Endothelial cell of umbilical vein (primary cell): ENCODE measurements around the gene KCNJ2. TPM values are rescaled to one million over a fixed set of nuclear protein-coding genes. Genes with fewer than 3 reads are reported as not detected.
A peak's percentile ranks its signal among the peaks of the same experiment; 100 is the strongest.

Source experiments
- BruUV-seq: library from RNA; stranded (reverse); fragments of 400-500 nt; replicated peaks from 2 replicates; lab custom pipeline; 2021; lab: Mats Ljungman, UMichigan
- CTCF ChIA-PET: fragments of 300-600, 350-600 bp; sonication (Branson Sonifier 250); formaldehyde crosslinking; loops from one replicate; lab custom pipeline; 2021; ENCODE audit warnings: antibody characterized with exemption, inconsistent platforms; lab: Charles Lee
- POLR2A ChIA-PET: fragments of 300-600, 350-600 bp; sonication (Branson Sonifier 250); formaldehyde crosslinking; loops from one replicate; lab custom pipeline; 2021; ENCODE audit warnings: antibody characterized with exemption, inconsistent platforms; lab: Charles Lee
- DNase-seq: peaks from one replicate; pipeline ENCODE4 v3.0.0-alpha.2; 2011; ENCODE audit warnings: low read depth, low spot score
- FAIRE-seq: peaks from 2 replicates; lab custom pipeline; 2011; peaks lifted over from hg19 to GRCh38; lab: Jason Lieb, UNC
- H2AFZ ChIP-seq: 2 replicates; pipeline ENCODE4 v1.6.0; 2012; ENCODE audit warnings: low read depth, low read length, control low read depth, inconsistent platforms
- H3K27ac ChIP-seq: 2 replicates; pipeline ENCODE4 v1.5.1; 2011; ENCODE audit warnings: low read depth, mild to moderate bottlenecking, control low read depth, low read length, moderate library complexity; ENCODE audit not compliant: insufficient read depth
- H3K27me3 ChIP-seq, 2 experiments: 2 replicates each; pipeline versions ENCODE4 v1.6.0 to v1.6.1; 2011; ENCODE audit warnings: low read length in 2 of 2, mixed read lengths in 1 of 2; ENCODE audit not compliant: control insufficient read depth in 2 of 2, insufficient read depth in 2 of 2
- H3K36me3 ChIP-seq, 2 experiments: 2 replicates in 1 of 2; 3 replicates in 1 of 2; pipeline ENCODE4 v1.5.1; 2011; ENCODE audit warnings: low read length in 2 of 2, mild to moderate bottlenecking in 1 of 2, moderate library complexity in 1 of 2; ENCODE audit not compliant: control insufficient read depth in 2 of 2, insufficient read depth in 2 of 2; ENCODE audit errors: extremely low read depth in 1 of 2
- H3K4me1 ChIP-seq: 3 replicates; pipeline ENCODE4 v1.5.1; 2011; ENCODE audit warnings: mild to moderate bottlenecking, low read length; ENCODE audit not compliant: control insufficient read depth, insufficient read depth; ENCODE audit errors: extremely low read depth
- H3K4me2 ChIP-seq: 2 replicates; pipeline ENCODE4 v1.6.1; 2011; ENCODE audit warnings: low read length, control low read depth, mixed read lengths; ENCODE audit not compliant: insufficient read depth
- H3K4me3 ChIP-seq, 3 experiments: fragments of 200-600 bp in 1 of 3; sonication (generic), shearing (Covaris generic) in 1 of 3; replicated peaks in 1 of 3; 2 replicates each; pipeline ENCODE4 v1.5.1; 2011 to 2016; ENCODE audit warnings: control low read depth in 3 of 3, low read length in 3 of 3, mild to moderate bottlenecking in 2 of 3, inconsistent platforms in 1 of 3, low read depth in 1 of 3, moderate library complexity in 1 of 3; ENCODE audit not compliant: insufficient read depth in 1 of 3
- H3K79me2 ChIP-seq: 2 replicates; pipeline ENCODE4 v1.6.0; 2012; ENCODE audit warnings: low read length, inconsistent platforms; ENCODE audit not compliant: control insufficient read depth, insufficient read depth
- H3K9ac ChIP-seq: replicated peaks from 2 replicates; pipeline ENCODE3; 2011; ENCODE audit warnings: low read length, control low read depth; ENCODE audit not compliant: insufficient read depth; ENCODE audit errors: extremely low read depth
- H3K9me1 ChIP-seq: replicated peaks from 3 replicates; pipeline ENCODE4 v1.6.0; 2011; ENCODE audit warnings: mild to moderate bottlenecking, low read length; ENCODE audit not compliant: control insufficient read depth, insufficient read depth; ENCODE audit errors: extremely low read depth
- H3K9me3 ChIP-seq: replicated peaks from 2 replicates; pipeline ENCODE4 v1.5.1; 2012; ENCODE audit warnings: low read length, inconsistent platforms; ENCODE audit not compliant: control insufficient read depth, insufficient read depth
- H4K20me1 ChIP-seq: replicated peaks from 2 replicates; pipeline ENCODE3; 2011; ENCODE audit warnings: mild to moderate bottlenecking, low read length; ENCODE audit not compliant: control insufficient read depth, insufficient read depth; ENCODE audit errors: extremely low read depth
- EZH2 ChIP-seq: IDR thresholded peaks from 2 replicates; pipeline ENCODE4 v1.6.1; 2012; ENCODE audit warnings: borderline replicate concordance, low read depth, mild to moderate bottlenecking, moderate library complexity, low read length, inconsistent platforms; ENCODE audit not compliant: severe bottlenecking
- FOS ChIP-seq: IDR thresholded peaks from 2 replicates; pipeline ENCODE4 v1.6.1; 2011; ENCODE audit warnings: mild to moderate bottlenecking, low read length, moderate library complexity, borderline replicate concordance; ENCODE audit not compliant: insufficient read depth
- GATA2 ChIP-seq: IDR thresholded peaks from 2 replicates; pipeline ENCODE4 v1.7.0; 2011; ENCODE audit warnings: low read depth, mild to moderate bottlenecking, moderate library complexity, mixed read lengths, low read length; ENCODE audit not compliant: insufficient read length, insufficient read depth
- JUN ChIP-seq: IDR thresholded peaks from 2 replicates; pipeline ENCODE4 v1.6.1; 2011; ENCODE audit warnings: borderline replicate concordance, low read depth; ENCODE audit not compliant: insufficient read length, insufficient read depth
- MYC ChIP-seq: IDR thresholded peaks from one replicate; pipeline ENCODE4 v1.6.1; 2011; ENCODE audit warnings: mild to moderate bottlenecking, low read depth, low read length
- POLR2A ChIP-seq: IDR thresholded peaks from 2 replicates; pipeline ENCODE4 v1.6.1; 2012; ENCODE audit warnings: low read depth, mild to moderate bottlenecking, control low read depth, low read length
- POLR2AphosphoS5 ChIP-seq: IDR thresholded peaks from 2 replicates; pipeline ENCODE4 v1.6.1; 2012; ENCODE audit warnings: low read depth, mild to moderate bottlenecking, control low read depth, low read length, moderate library complexity; ENCODE audit not compliant: insufficient read depth
- dilution Hi-C: fragments of 300-500 bp; cut with MboI; formaldehyde crosslinking; loops from one replicate; pipeline ENCODE4 v1.15.0; 2019; ENCODE audit warnings: low sequenced_read_pairs; ENCODE audit not compliant: extremely low pct_ligation_motif_present
- intact Hi-C: fragments of 100-400 bp; cut with micrococcal nuclease; formaldehyde crosslinking; loops from one replicate; pipeline ENCODE4 v1.10.0; 2022
- polyA plus RNA-seq, 4 experiments: library from polyadenylated mRNA; depleted of rRNA in 3 of 4; stranded (reverse) in 3 of 4; unstranded in 1 of 4; fragments of >200 nt; gene quantifications; 2 replicates each; pipeline versions ENCODE4 v1.2.1 to v1.2.3, GENCODE V29; 2011 to 2012; ENCODE audit warnings: missing spikeins in 1 of 4
- total RNA-seq: library from RNA; stranded (reverse); gene quantifications from 2 replicates; pipeline ENCODE4 v1.2.3, GENCODE V29; 2021
- TF ChIP-seq, protein P1 (sequence below): IDR thresholded peaks from 2 replicates; pipeline ENCODE4 v1.6.1; 2011; ENCODE audit not compliant: insufficient read depth, insufficient read length
- TF ChIP-seq, protein P2 (sequence below), 2 donors: IDR thresholded peaks; 1 replicate in 1 of 2; 2 replicates in 1 of 2; pipeline ENCODE4 v1.5.1; 2011; ENCODE audit warnings: low read length in 2 of 2, mild to moderate bottlenecking in 2 of 2, moderate library complexity in 2 of 2, control low read depth in 1 of 2, inconsistent platforms in 1 of 2, low read depth in 1 of 2; ENCODE audit not compliant: insufficient read depth in 1 of 2; ENCODE audit errors: extremely low read depth in 1 of 2

The KCNJ2 gene
- total and polyA plus RNA-seq, 2 donors (not counting 3 experiments of a cell fraction or from before 2014, with no cell fraction given) = 8.3 to 11.5 TPM

DNA sequence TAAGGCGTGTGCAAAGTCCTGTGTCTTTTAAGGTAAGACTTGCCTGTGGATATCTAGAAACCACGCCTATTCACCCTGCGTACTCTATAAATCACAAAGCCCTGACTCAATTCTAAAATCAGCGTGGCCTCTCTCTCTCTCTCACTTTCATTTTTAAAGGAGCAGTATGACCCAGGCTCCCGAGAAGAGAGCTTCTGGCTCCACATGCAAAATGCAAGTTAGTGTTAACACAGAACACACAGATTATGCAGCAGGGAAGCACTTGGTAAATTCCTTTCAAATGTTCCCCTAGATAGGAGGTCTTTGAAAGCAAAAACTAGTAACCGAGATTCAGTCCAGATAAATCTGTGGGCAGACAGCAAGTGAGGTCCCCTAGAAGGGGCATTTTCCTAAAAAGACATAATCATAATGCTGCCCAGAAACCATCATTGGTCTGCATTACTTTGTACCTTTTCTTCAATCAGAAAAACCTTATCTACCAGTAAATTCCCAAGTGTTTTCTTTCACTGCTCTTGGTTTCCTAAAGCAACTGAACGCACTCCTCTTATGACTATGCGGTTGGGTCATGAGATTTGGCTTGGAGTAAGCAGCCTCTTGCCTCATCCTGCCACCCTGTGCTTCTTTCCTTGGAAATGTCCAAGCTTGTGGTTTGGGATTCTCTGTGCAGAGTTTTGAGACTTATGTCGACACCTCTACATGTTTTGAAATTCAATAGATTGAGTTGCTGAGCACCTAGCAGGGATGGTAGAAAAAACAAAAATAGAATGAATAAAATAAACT lies 31.7 kb upstream of the KCNJ2 start:
- TF ChIP-seq POLR2AphosphoS5 = no peak
- peak; percentile 33 for TF ChIP-seq GATA2
- no peak for TF ChIP-seq FOS
- no peak for TF ChIP-seq EZH2
- dilution Hi-C loops (no loop called here), intact Hi-C loops (loop anchor here (1.0 to 2.0 kb wide), 4 partner anchors 16 to 103 kb away; partner anchors contain the start of gene KCNJ2)
- ChIA-PET POLR2A (interaction anchor here (0.6 kb wide), 1 partner anchor 598 kb away, joined by 3 read pairs; no protein-coding TSS in a partner anchor), CTCF (interaction anchor here (1.2 to 3.0 kb wide), 3 partner anchors 30 to 569 kb away, joined by 3 to 13 read pairs (median 3); no protein-coding TSS in a partner anchor)
- Histone ChIP-seq H3K36me3 (no peaks in the 10 kb centered on the region), H3K79me2 (no peaks in the 10 kb centered on the region), H3K27ac (peak overlapping the region; percentile 43), H3K4me1 (peaks cover 14% of the 10 kb centered on the region), H3K4me2 (peak overlapping the region; percentile 99), H2AFZ (peak overlapping the region; percentile 94), H3K9me1 (no peaks in the 10 kb centered on the region), H3K4me3 (peak overlapping the region in 2 of 3 experiments; percentile 47 to 70), H3K9ac (peak overlapping the region; percentile 85), H3K27me3 (no peaks in the 10 kb centered on the region), H3K9me3 (no peaks in the 10 kb centered on the region), H4K20me1 (no peaks in the 10 kb centered on the region)
- FAIRE-seq = peak; percentile 73
- TSS peak; percentile 65 for BruUV-seq
- peak; percentile 80 for DNase-seq

DNA sequence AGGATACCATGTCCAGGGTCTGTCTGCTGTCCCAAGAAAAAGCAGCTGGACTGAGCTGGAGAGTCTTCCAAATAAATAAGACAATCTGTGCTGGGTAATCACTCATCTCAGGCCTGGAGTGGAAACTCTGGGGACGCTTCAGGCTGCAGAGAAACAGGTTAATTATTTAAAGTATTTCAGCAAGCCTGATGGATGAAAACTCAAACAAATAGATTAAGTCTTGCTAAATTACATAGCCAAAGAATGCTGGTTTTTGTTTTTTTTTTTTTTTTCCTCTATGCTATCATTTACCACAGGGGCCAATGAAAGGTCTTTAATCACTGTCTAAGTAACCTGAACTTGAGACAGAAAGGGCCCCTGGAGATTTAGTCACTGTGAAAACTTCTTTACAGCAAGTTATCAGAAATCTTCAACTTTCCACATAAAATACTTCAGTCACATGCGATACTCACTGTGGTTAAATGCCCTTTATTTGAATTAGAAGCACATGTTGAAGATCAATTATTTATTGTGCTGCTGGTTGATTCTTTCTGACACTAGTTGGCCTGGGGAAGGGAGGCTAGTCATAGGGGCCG lies 31.0 kb upstream of the KCNJ2 start:
- no TSS peak for BruUV-seq
- Histone ChIP-seq H3K4me2 (no peak overlapping the region), H3K9me1 (no peaks in the 10 kb centered on the region), H3K9ac (no peak overlapping the region), H3K27me3 (no peaks in the 10 kb centered on the region), H4K20me1 (no peaks in the 10 kb centered on the region), H3K36me3 (no peaks in the 10 kb centered on the region), H3K4me3 (no peak overlapping the region), H3K9me3 (no peaks in the 10 kb centered on the region), H3K27ac (no peak overlapping the region), H2AFZ (no peak overlapping the region), H3K79me2 (no peaks in the 10 kb centered on the region), H3K4me1 (peaks cover 14% of the 10 kb centered on the region)
- TF ChIP-seq GATA2 (no peak), POLR2AphosphoS5 (no peak), EZH2 (no peak), POLR2A (no peak), MYC (no peak), FOS (no peak), JUN (no peak)
- TF ChIP-seq, protein P1, sequence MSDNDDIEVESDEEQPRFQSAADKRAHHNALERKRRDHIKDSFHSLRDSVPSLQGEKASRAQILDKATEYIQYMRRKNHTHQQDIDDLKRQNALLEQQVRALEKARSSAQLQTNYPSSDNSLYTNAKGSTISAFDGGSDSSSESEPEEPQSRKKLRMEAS = no peak
- TF ChIP-seq, protein P2, sequence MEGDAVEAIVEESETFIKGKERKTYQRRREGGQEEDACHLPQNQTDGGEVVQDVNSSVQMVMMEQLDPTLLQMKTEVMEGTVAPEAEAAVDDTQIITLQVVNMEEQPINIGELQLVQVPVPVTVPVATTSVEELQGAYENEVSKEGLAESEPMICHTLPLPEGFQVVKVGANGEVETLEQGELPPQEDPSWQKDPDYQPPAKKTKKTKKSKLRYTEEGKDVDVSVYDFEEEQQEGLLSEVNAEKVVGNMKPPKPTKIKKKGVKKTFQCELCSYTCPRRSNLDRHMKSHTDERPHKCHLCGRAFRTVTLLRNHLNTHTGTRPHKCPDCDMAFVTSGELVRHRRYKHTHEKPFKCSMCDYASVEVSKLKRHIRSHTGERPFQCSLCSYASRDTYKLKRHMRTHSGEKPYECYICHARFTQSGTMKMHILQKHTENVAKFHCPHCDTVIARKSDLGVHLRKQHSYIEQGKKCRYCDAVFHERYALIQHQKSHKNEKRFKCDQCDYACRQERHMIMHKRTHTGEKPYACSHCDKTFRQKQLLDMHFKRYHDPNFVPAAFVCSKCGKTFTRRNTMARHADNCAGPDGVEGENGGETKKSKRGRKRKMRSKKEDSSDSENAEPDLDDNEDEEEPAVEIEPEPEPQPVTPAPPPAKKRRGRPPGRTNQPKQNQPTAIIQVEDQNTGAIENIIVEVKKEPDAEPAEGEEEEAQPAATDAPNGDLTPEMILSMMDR (IDR thresholded peaks at IDR 0.05; ENCODE audit: extremely low read depth in 1 of 2, insufficient read depth in 1 of 2, low read depth in 1 of 2, low read length in 2 of 2) = no peak
- ChIA-PET POLR2A (interaction anchor here (0.6 kb wide), 1 partner anchor 598 kb away, joined by 3 read pairs; no protein-coding TSS in a partner anchor), CTCF (interaction anchor here (1.2 to 1.3 kb wide), 2 partner anchors 30 to 570 kb away, joined by 3 read pairs; no protein-coding TSS in a partner anchor)
- no peak for FAIRE-seq
- intact Hi-C loops (no loop called here), dilution Hi-C loops (no loop called here)
- no peak for DNase-seq
